GM18907 (cell line): ENCODE data around the gene NOL9.

Experiments used
- ATAC-seq: cut with Tn5 transposase; IDR thresholded peaks from one replicate; pipeline ENCODE4 v1.9.1; 2021; ENCODE audit warnings: mild to moderate bottlenecking, moderate library complexity; ENCODE audit not compliant: unreplicated experiment

NOL9 gene

DNA sequence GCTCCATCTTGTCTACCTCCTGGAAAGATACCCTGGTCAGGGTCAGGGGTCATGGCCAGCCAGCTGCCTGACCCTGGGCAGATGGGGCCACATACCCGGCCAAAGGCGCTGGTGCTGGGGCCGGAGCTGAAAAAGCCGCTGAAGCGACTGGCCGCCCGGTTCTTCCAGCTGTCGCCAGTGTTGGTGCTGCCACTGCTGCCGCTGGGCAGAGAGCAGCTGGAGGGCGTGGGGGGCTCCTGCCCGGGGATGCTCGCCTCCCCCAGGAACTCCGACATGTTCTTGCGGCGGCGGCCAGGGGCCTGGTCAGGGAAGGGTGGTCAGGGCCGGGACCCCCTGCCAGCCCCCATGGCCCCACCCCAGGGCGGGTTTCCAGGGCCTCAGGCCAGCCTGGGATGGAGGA, 81.2 kb downstream of the NOL9 start:
- ATAC-seq: no peak

DNA sequence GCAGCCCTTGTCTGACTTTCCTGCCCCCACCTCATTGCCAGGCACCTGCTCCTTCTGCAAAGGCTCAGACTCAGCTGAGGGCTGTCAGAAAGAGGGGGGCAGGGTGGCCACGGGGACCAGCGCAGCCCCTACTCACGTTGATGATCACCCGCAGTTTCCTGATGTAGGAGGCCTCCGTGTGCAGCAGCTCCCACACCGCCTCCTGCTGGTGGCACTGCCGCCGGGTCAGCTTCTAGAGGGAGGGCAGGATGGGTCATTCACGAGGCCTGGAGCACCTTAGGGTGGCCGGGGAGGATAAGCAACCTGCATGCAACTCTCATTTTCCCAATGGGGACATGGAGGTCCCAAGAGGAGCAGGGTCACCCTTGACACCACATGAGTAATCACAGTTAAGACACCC, 81.9 kb downstream of the NOL9 start:
- no peak for ATAC-seq

DNA sequence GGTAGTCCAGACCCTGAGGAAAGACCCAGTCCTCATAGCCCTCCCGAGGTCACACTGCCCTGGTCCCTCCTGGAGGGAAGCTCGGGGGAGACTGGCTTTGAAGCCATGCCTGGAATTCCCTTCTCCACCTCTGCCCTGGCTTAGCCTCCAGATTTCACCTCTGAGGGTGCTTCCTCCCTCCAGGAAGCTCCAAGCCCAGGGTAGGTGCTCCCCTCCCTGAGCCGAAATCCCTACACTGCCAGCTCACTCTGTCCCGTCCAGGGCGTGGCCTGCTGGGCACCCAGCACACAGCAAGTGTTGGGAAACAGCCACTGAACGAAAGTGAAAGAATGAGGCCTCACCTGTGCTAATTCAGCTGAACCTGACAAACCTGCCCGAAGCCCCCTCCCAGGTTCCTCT, 82.3 kb downstream of the NOL9 start:
- no peak for ATAC-seq
